Measurements from ENCODE around the gene SRGAP3. TPM values are rescaled to one million over a fixed set of nuclear protein-coding genes. Genes with fewer than 3 reads are reported as not detected.

SRGAP3 gene
- total RNA-seq, 2 experiments from 2014 or later = 1.2 to 1.5 TPM

DNA sequence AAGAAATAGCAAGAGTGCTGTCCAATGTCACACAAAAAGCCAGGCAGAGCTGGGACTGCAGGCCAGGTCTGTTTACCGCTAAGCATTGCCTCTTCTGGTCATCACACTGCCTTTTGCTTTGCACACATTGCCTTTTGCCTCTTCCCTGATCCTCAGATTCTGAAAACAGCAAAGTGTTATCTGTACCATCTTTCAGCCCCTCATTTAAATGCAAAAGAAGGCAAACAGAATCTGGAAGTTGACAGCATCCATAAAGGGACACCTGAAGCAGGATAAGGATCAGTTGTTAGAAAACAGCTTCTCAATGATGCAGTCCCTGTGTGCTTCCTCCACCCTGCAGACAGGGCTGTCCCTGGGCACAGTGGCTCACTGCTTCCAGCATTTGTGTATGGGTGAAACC, 179.5 kb downstream of the SRGAP3 start:
- H3K4me1 Mint-ChIP-seq = no peaks in the 10 kb centered on the region
- ATAC-seq (no peak), DNase-seq (no peak)
- H3K36me3 Mint-ChIP-seq (ENCODE audit: low read depth) = no peaks in the 10 kb centered on the region
- no peak overlapping the region for H3K4me3 Mint-ChIP-seq
- CTCF ChIA-PET = interaction anchor here (0.6 kb wide), 1 partner anchor 25 kb away, joined by 3 read pairs; no protein-coding TSS in a partner anchor
- POLR2A ChIA-PET = no interaction called here
- H3K27me3 Mint-ChIP-seq = no peaks in the 10 kb centered on the region
- intact Hi-C loops (cut with DNase I, micrococcal nuclease) = loop anchor here in 1 of 2 experiments (5.0 kb wide), 1 partner anchor 83 kb away; no protein-coding TSS in a partner anchor
- no peak overlapping the region for H3K27ac Mint-ChIP-seq
- H3K9me3 Mint-ChIP-seq (ENCODE audit: low read depth) = no peaks in the 10 kb centered on the region

DNA sequence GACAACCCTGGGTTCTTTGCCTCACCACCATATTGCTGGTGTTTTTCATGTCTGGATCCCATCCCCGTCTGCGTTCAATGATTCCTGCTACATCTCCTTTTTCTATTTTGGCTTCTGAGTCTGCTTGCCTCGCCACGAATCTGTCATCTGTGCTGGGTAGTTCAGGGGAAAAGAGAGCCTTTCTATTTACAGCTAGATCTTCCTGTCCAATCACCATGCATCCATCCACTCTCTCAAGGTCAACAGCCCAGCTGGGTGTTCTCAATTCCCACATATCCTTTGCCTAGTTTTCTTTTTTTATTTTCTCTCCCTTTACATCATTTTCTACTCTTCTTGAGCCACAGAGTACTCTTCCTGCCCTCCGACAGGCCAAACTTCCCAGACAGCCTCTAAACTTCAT, 181.4 kb downstream of the SRGAP3 start:
- H3K36me3 Mint-ChIP-seq (ENCODE audit: low read depth) = peaks cover 3% of the 10 kb centered on the region
- CTCF ChIA-PET = interaction anchor here (0.6 to 1.6 kb wide), 6 partner anchors 19 to 263 kb away, joined by 3 to 8 read pairs (median 4); no protein-coding TSS in a partner anchor
- no peaks in the 10 kb centered on the region for H3K4me1 Mint-ChIP-seq
- no peak overlapping the region for H3K4me3 Mint-ChIP-seq
- H3K9me3 Mint-ChIP-seq (ENCODE audit: low read depth) = no peaks in the 10 kb centered on the region
- no peaks in the 10 kb centered on the region for H3K27me3 Mint-ChIP-seq
- H3K27ac Mint-ChIP-seq = no peak overlapping the region
- intact Hi-C loops (cut with DNase I, micrococcal nuclease) = loop anchor here in 1 of 2 experiments (5.0 kb wide), 1 partner anchor 81 kb away; no protein-coding TSS in a partner anchor
- ATAC-seq (no peak), DNase-seq (no peak)
- POLR2A ChIA-PET = no interaction called here

DNA sequence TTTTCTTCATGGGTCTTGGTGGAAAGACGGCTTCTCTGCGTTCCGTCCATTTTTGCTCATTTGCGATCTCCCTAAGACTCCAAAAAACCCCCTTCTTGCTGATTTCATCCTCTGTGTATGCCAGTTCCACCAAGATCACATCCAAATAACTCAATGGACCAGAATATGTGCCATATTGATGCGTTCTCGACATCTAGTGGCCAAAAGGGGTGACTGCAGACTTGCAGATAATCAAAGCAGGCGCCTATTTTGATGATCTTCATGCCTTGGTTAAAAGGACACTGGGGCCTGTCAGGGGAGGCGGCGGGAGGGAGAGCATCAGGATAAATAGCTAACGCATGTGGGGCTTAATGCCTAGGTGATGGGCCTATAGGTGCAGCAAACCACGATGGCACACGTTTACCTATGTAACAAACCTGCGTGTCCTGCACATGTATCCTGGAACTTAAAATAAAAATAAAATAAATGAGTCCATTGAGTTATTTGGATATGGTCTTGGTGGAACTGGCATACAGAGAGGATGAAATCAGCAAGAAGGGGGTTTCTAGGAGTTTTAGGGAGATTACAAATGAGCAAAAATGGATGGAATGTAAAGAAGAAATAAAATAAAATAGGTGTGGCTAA, 182.0 kb downstream of the SRGAP3 start:
- H3K27ac Mint-ChIP-seq = no peak overlapping the region
- H3K27me3 Mint-ChIP-seq = no peaks in the 10 kb centered on the region
- ChIA-PET POLR2A (no interaction called here), CTCF (interaction anchor here (0.6 to 2.5 kb wide), 9 partner anchors 17 to 956 kb away, joined by 3 to 9 read pairs (median 3); no protein-coding TSS in a partner anchor)
- no peak overlapping the region for H3K4me3 Mint-ChIP-seq
- no peaks in the 10 kb centered on the region for H3K4me1 Mint-ChIP-seq
- intact Hi-C loops (cut with DNase I, micrococcal nuclease) = loop anchor here (1.0 to 5.0 kb wide), 5 partner anchors 79 to 235 kb away; no protein-coding TSS in a partner anchor
- H3K9me3 Mint-ChIP-seq (ENCODE audit: low read depth) = peaks cover 4% of the 10 kb centered on the region
- peak; percentile 56 for DNase-seq
- peaks cover 6% of the 10 kb centered on the region for H3K36me3 Mint-ChIP-seq (ENCODE audit: low read depth)
- peak; percentile 63 for ATAC-seq

DNA sequence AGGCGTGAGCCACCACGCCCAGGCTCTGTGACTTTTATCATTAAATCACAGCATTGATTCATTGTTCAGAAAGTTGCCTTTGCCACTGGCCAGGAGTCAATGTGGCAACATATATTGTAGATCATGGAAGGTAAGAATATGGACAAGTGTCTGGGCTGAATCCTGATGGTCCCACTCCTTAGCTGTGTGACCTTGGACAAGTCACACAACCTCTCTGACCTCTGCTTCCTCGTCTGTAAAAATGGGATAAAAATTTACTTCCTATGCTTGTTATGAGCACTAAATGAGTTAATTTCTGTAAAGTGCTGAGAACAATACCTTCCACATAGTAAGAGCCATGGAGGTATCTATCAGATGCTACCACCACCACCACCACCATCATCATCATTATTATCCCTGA, 182.7 kb downstream of the SRGAP3 start:
- Mint-ChIP-seq H3K27me3 (no peaks in the 10 kb centered on the region), H3K4me3 (no peak overlapping the region), H3K27ac (no peak overlapping the region), H3K36me3 (ENCODE audit: low read depth) (peaks cover 6% of the 10 kb centered on the region), H3K9me3 (ENCODE audit: low read depth) (peaks cover 7% of the 10 kb centered on the region), H3K4me1 (no peaks in the 10 kb centered on the region)
- POLR2A ChIA-PET = no interaction called here
- no peak for ATAC-seq
- intact Hi-C loops (cut with DNase I, micrococcal nuclease) = loop anchor here (1.0 to 5.0 kb wide), 5 partner anchors 78 to 236 kb away; no protein-coding TSS in a partner anchor
- CTCF ChIA-PET = interaction anchor here (0.6 to 2.5 kb wide), 6 partner anchors 16 to 956 kb away, joined by 3 to 9 read pairs (median 3); no protein-coding TSS in a partner anchor
- DNase-seq = no peak

DNA sequence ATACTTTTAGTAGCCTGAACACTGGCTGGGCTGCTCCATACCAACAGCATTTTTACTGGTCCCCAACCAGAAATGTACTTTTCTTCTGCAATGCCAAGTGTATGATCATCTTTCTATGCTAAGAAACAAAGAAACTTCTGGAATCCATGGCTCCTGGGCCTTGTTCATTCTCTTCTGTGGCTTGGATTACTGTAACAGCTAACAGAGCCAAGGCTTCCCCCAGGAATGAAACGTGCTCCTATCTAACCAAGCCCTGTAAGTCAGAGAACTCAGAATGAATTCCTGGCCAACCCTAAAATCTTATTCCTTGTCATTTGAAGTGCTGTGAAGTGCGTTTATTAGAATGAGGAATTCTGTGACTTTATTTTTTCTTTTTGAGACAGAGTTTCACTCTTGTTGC, 183.3 kb downstream of the SRGAP3 start:
- CTCF ChIA-PET = interaction anchor here (0.6 to 2.5 kb wide), 2 partner anchors 55 to 79 kb away, joined by 3 to 9 read pairs; no protein-coding TSS in a partner anchor
- peaks cover 6% of the 10 kb centered on the region for H3K36me3 Mint-ChIP-seq (ENCODE audit: low read depth)
- intact Hi-C loops (cut with DNase I, micrococcal nuclease) = loop anchor here in 1 of 2 experiments (2.0 to 5.0 kb wide), 2 partner anchors 79 to 237 kb away; no protein-coding TSS in a partner anchor

DNA sequence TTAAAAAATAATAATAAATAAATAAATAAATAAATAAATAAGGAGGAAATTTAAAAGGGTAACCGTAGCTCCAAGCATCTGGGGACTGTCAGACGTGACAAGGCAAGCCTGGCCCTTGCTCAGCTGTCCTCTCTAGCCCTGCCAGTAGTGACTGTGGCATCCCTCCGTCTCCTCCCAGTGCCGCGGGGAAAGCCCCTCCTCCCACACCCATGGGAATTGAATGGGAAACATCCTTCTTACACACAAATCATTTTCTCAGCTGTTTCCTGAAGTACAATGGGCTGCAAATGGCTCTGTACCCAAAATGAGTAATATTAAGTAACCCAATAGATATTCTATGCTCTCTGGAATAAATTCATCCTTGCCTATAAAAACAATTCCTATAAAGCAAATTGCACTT, 184.6 kb downstream of the SRGAP3 start:
- DNase-seq (no peak), ATAC-seq (no peak)
- Mint-ChIP-seq H3K27me3 (no peaks in the 10 kb centered on the region), H3K4me3 (no peak overlapping the region), H3K9me3 (ENCODE audit: low read depth) (peaks cover 7% of the 10 kb centered on the region), H3K36me3 (ENCODE audit: low read depth) (peaks cover 6% of the 10 kb centered on the region), H3K4me1 (no peaks in the 10 kb centered on the region), H3K27ac (no peak overlapping the region)
- ChIA-PET POLR2A (no interaction called here), CTCF (interaction anchor here (2.5 kb wide), 1 partner anchor 77 kb away, joined by 9 read pairs; no protein-coding TSS in a partner anchor)
- intact Hi-C loops (cut with DNase I, micrococcal nuclease) = loop anchor here in 1 of 2 experiments (5.0 kb wide), 1 partner anchor 78 kb away; no protein-coding TSS in a partner anchor

More for the DNA sequence above, 183.3 kb downstream of the SRGAP3 start:
- Mint-ChIP-seq H3K4me3 (no peak overlapping the region), H3K9me3 (ENCODE audit: low read depth) (peaks cover 7% of the 10 kb centered on the region), H3K27ac (no peak overlapping the region), H3K4me1 (no peaks in the 10 kb centered on the region), H3K27me3 (no peaks in the 10 kb centered on the region)
- POLR2A ChIA-PET = interaction anchor here (0.6 kb wide), 1 partner anchor 88 kb away, joined by 3 read pairs; no protein-coding TSS in a partner anchor
- ATAC-seq (no peak), DNase-seq (no peak)

DNA sequence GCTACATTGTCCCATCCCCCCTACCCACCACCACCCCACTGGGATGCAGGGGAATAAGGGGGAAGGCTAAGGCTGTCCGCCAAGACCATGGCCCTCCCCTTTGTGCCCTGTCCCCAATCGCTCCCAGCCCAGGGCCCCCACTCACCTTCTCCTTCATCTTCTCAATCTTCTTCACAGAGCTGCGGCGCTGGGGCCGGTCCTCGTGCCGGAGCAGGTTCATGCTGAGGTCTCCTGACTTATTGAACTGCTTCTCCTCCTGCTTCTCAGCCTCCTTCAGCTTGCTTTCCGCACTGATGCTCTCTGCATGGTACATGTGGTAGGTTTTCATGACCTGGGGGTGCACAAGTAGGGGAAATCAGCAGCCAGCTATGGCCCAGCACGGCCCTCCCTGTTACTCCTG, 185.2 kb downstream of the SRGAP3 start:
- ATAC-seq (no peak), DNase-seq (no peak)
- CTCF ChIA-PET = interaction anchor here (0.9 to 1.3 kb wide), 3 partner anchors 17 to 79 kb away, joined by 3 read pairs; no protein-coding TSS in a partner anchor
- H3K36me3 Mint-ChIP-seq (ENCODE audit: low read depth) = peaks cover 6% of the 10 kb centered on the region
- H3K27me3 Mint-ChIP-seq = no peaks in the 10 kb centered on the region
- peaks cover 7% of the 10 kb centered on the region for H3K9me3 Mint-ChIP-seq (ENCODE audit: low read depth)
- no peaks in the 10 kb centered on the region for H3K4me1 Mint-ChIP-seq
- POLR2A ChIA-PET = no interaction called here
- no peak overlapping the region for H3K27ac Mint-ChIP-seq
- intact Hi-C loops (cut with DNase I, micrococcal nuclease) = no loop called here
- no peak overlapping the region for H3K4me3 Mint-ChIP-seq

DNA sequence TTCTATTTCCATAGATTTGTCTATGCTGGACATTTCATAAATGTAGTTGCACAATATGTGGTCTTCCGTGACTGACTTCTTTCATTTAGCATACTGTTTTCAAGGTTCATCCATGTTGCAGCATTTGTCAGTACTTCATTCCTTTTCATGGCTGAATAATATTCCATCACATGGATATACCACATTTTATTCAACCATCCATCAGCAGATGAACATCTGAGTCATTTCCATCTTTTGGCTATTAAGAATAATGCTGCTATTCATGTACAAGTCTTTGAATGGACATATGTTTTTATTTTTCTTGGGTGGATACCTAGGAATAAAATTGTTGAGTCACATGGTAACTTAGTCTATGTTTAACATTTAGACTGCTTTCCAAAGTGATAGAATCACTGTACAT, 186.9 kb downstream of the SRGAP3 start:
- POLR2A ChIA-PET = no interaction called here
- Mint-ChIP-seq H3K27ac (no peak overlapping the region), H3K36me3 (ENCODE audit: low read depth) (peaks cover 6% of the 10 kb centered on the region), H3K9me3 (ENCODE audit: low read depth) (peaks cover 7% of the 10 kb centered on the region), H3K4me3 (no peak overlapping the region), H3K4me1 (no peaks in the 10 kb centered on the region), H3K27me3 (no peaks in the 10 kb centered on the region)
- intact Hi-C loops (cut with DNase I, micrococcal nuclease) = no loop called here
- DNase-seq = no peak
- CTCF ChIA-PET = no interaction called here
- ATAC-seq = no peak

DNA sequence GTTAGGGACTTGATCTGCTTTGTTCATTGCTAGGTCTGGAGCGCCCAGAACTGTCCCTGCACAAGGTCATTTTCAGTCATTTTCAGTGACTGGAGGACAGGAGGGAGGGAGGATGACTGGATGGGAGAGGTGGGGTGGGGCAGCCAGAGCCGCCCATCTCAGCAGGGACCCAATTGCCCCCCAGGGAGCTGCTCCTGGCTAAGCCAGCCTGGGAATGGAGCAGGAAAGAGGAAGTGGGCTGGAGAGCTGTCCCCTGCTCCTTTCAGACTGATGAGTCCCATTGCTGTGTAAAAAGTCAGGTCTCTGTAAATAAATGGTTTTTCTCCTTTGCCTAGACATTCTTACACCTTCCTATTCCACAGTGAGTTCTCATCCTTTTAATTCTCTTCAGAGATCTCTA, 187.8 kb downstream of the SRGAP3 start:
- Mint-ChIP-seq H3K4me3 (no peak overlapping the region), H3K36me3 (ENCODE audit: low read depth) (peaks cover 6% of the 10 kb centered on the region), H3K27me3 (no peaks in the 10 kb centered on the region), H3K4me1 (no peaks in the 10 kb centered on the region), H3K9me3 (ENCODE audit: low read depth) (peaks cover 7% of the 10 kb centered on the region), H3K27ac (no peak overlapping the region)
- intact Hi-C loops (cut with DNase I, micrococcal nuclease) = no loop called here
- POLR2A ChIA-PET = no interaction called here
- no peak for DNase-seq
- CTCF ChIA-PET = interaction anchor here (0.7 kb wide), 1 partner anchor 434 kb away, joined by 3 read pairs; no protein-coding TSS in a partner anchor
- no peak for ATAC-seq

DNA sequence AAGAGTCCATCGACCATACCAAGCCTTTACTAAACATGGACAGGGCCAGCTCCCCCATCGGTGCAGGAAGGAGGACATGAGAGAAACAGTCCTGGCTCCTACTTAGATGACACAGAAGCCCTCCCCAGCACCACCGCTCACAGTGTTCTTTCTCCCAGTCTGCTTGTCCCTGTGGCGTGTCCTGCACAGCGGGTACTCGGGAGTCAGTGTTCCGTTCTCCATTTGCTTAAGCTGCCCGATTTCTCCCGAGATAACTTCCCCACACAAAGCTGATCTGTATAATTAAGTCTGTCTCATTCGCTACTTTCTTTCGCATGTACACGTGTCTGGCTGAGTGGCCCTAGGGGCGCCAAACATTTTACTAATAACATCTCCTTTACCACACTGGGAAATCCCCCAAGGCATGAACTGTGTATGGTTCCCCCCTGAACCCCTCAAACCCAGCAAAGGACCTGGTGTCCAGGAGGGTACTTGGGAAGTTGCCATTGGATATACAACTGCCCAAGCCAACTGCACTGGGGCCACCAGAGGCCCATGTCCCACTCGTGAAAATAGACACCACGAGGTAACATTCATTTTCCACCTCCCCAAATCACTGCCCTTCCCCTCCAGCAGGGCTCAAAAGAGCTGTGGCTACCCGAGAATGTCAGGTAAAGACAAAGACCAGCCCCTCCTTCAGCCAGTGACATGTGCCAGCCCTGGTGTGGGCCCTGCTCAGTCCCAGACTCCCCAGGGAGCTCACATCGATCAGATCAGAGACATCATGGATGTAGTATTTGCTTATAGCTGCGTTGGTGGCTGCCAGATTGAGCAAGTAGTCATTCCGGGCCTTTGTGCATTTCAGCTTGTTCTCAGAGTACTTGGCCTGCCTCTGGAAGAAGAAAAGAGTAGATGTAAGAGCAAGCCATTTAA, 189.7 kb downstream of the SRGAP3 start:
- intact Hi-C loops (cut with DNase I, micrococcal nuclease) = no loop called here
- ATAC-seq = no peak
- ChIA-PET POLR2A (no interaction called here), CTCF (no interaction called here)
- Mint-ChIP-seq H3K27ac (no peak overlapping the region), H3K4me1 (no peaks in the 10 kb centered on the region), H3K27me3 (no peaks in the 10 kb centered on the region), H3K36me3 (ENCODE audit: low read depth) (peaks cover 6% of the 10 kb centered on the region), H3K9me3 (ENCODE audit: low read depth) (peaks cover 7% of the 10 kb centered on the region), H3K4me3 (no peak overlapping the region)
- no peak for DNase-seq

DNA sequence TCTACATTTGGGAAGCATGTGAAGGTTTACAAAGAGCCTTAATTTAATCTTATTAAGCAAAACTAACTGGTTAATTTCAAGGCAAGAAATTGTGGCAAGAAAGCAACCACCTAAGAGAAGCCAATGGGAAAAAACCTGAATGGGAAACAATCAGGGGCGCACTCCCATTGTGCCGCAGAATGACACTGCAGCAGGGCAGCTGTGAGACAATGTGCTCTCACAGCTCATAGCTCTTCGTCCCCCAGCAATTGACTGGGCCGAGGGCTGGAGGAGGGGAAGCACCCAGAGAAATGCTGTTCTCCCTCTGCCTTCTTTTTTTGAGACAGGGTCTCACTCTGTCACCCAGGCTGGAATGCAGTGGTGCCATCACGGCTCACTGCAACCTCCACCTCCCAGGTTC, 192.9 kb downstream of the SRGAP3 start:
- DNase-seq (no peak), ATAC-seq (no peak)
- Mint-ChIP-seq H3K4me3 (no peak overlapping the region), H3K9me3 (ENCODE audit: low read depth) (no peaks in the 10 kb centered on the region), H3K4me1 (no peaks in the 10 kb centered on the region), H3K27ac (no peak overlapping the region), H3K36me3 (ENCODE audit: low read depth) (no peaks in the 10 kb centered on the region), H3K27me3 (no peaks in the 10 kb centered on the region)
- intact Hi-C loops (cut with DNase I, micrococcal nuclease) = no loop called here
- ChIA-PET POLR2A (no interaction called here), CTCF (no interaction called here)

Measured in activated CD4-positive, alpha-beta T cell treated with anti-CD3 and anti-CD28 coated beads for 36 hours (primary cell).